Head of caudate nucleus (tissue), 42 donors: ENCODE results near the gene ANK2.
"Not testable (repeated sequence)": the region's sequence is repeated elsewhere in the genome, so short reads cannot be mapped to it uniquely, and the experiment has no call there.

ENCODE experiments used
- DNase-seq, 42 donors: peaks; one replicate each; pipeline versions ENCODE4 v3.0.0 to v3.0.0-alpha.2; 2020 to 2021; ENCODE audit warnings: mixed read lengths in 7 of 42
- intact Hi-C: fragments of 100-400 bp; cut with DNase I; formaldehyde crosslinking; loops from one replicate; pipeline ENCODE4 v1.15.0; 2022

ANK2 gene

GRCh38 chr4:113173793-113174264 lies 124.4 kb downstream of the ANK2 start:
- DNase-seq: no peak
- intact Hi-C loops: no loop called here

GRCh38 chr4:113179091-113179490 lies 129.6 kb downstream of the ANK2 start:
- intact Hi-C loops: no loop called here
- peak in 10 of 42 donors; percentile 7 to 47 (median 18) for DNase-seq

- no peak for DNase-seq
- intact Hi-C loops: no loop called here
These were observed 130.5 kb downstream of the ANK2 start for GRCh38 chr4:113179996-113180395.

- intact Hi-C loops: no loop called here
- DNase-seq: no peak
These were observed 132.0 kb downstream of the ANK2 start for GRCh38 chr4:113181289-113182007.

- intact Hi-C loops: no loop called here
- peak in 1 of 42 donors; percentile 8 for DNase-seq
These were observed 133.7 kb downstream of the ANK2 start for GRCh38 chr4:113183032-113183605.

- intact Hi-C loops, DNase-seq: not testable (repeated sequence)
These were observed 136.8 kb downstream of the ANK2 start for GRCh38 chr4:113186220-113186619.

- DNase-seq: no peak
- intact Hi-C loops: no loop called here
These were observed 137.5 kb downstream of the ANK2 start for GRCh38 chr4:113186913-113187312.

- no peak for DNase-seq
- intact Hi-C loops: no loop called here
These were observed 137.9 kb downstream of the ANK2 start for GRCh38 chr4:113187358-113187757.

GRCh38 chr4:113189546-113189945 lies 140.1 kb downstream of the ANK2 start:
- intact Hi-C loops: no loop called here
- no peak for DNase-seq

GRCh38 chr4:113209153-113209552 lies 159.7 kb downstream of the ANK2 start:
- intact Hi-C loops: no loop called here
- DNase-seq: no peak

GRCh38 chr4:113209652-113210320 lies 160.3 kb downstream of the ANK2 start:
- no peak for DNase-seq
- intact Hi-C loops: no loop called here

GRCh38 chr4:113212613-113213012 lies 163.2 kb downstream of the ANK2 start:
- peak in 4 of 42 donors; percentile 9 to 23 (median 16) for DNase-seq

GRCh38 chr4:113221990-113222389 lies 172.5 kb downstream of the ANK2 start:
- DNase-seq: no peak
- intact Hi-C loops: no loop called here

More at GRCh38 chr4:113212613-113213012, 163.2 kb downstream of the ANK2 start:
- intact Hi-C loops: no loop called here

GRCh38 chr4:113222471-113222870 lies 173.0 kb downstream of the ANK2 start:
- no peak for DNase-seq
- intact Hi-C loops: no loop called here

GRCh38 chr4:113223001-113223400 lies 173.5 kb downstream of the ANK2 start:
- DNase-seq: no peak
- intact Hi-C loops: no loop called here

GRCh38 chr4:113232194-113232593 lies 182.7 kb downstream of the ANK2 start:
- no peak for DNase-seq
- intact Hi-C loops: no loop called here

GRCh38 chr4:113236916-113237315 lies 187.5 kb downstream of the ANK2 start:
- intact Hi-C loops: no loop called here
- DNase-seq: no peak

GRCh38 chr4:113243312-113243711 lies 193.9 kb downstream of the ANK2 start:
- intact Hi-C loops: no loop called here
- DNase-seq: no peak

- DNase-seq, intact Hi-C loops: not testable (repeated sequence)
These were observed 195.3 kb downstream of the ANK2 start for GRCh38 chr4:113244747-113245146.

GRCh38 chr4:113248320-113248719 lies 198.9 kb downstream of the ANK2 start:
- intact Hi-C loops: no loop called here

More at GRCh38 chr4:113248320-113248719, 198.9 kb downstream of the ANK2 start:
- peak in 4 of 42 donors; percentile 5 to 54 (median 23) for DNase-seq
